SH-SY5Y (cell line): Measurements from ENCODE around the gene ABCC2.

Experiments
- GATA2 ChIP-seq: IDR thresholded peaks from 2 replicates; pipeline ENCODE4 v1.6.1; 2011; ENCODE audit warnings: mild to moderate bottlenecking, low read depth, low read length
- GATA3 ChIP-seq: IDR thresholded peaks from 2 replicates; pipeline ENCODE4 v1.6.1; 2011; ENCODE audit warnings: low read depth, mild to moderate bottlenecking, low read length, moderate library complexity

GRCh38 chr10:99785646-99786045 is 3.2 kb downstream of the ABCC2 start:
- TF ChIP-seq GATA2 (no peak), GATA3 (no peak)
